HepG2 (cell line): ENCODE measurements around the gene B4GALT7. TPM values are rescaled to one million over a fixed set of nuclear protein-coding genes. Genes with fewer than 3 reads are reported as not detected.

Experiments
- ARNT2 ChIP-seq: sonication (generic); formaldehyde crosslinking; IDR thresholded peaks from 2 replicates; pipeline ENCODE4 v1.8.0; 2022; ENCODE audit warnings: mild to moderate bottlenecking, low read depth, missing genetic modification reagents, moderate library complexity
- FOXC1 ChIP-seq: sonication (generic); formaldehyde crosslinking; IDR thresholded peaks from 2 replicates; pipeline ENCODE4 v1.8.0; 2022; ENCODE audit warnings: mild to moderate bottlenecking, missing genetic modification reagents, borderline replicate concordance
- GLMP ChIP-seq: sonication (generic); formaldehyde crosslinking; IDR thresholded peaks from 2 replicates; pipeline ENCODE4 v1.9.0; 2021; ENCODE audit warnings: missing genetic modification reagents, mild to moderate bottlenecking, borderline replicate concordance
- GTF3A ChIP-seq: sonication (generic); formaldehyde crosslinking; conservative IDR thresholded peaks from 2 replicates; pipeline ENCODE4 v1.4.0; 2020; ENCODE audit warnings: mild to moderate bottlenecking, missing genetic modification reagents
- HMG20A ChIP-seq: IDR thresholded peaks from 2 replicates; pipeline ENCODE4 v1.6.1; 2016; ENCODE audit warnings: borderline replicate concordance
- KAT7 ChIP-seq: IDR thresholded peaks from 2 replicates; pipeline ENCODE4 v1.6.1; 2018; ENCODE audit warnings: borderline replicate concordance, missing compliant biosample characterization
- KDM4B ChIP-seq: sonication (generic); formaldehyde crosslinking; IDR thresholded peaks from 2 replicates; pipeline ENCODE4 v1.4.0; 2020; ENCODE audit warnings: missing genetic modification reagents
- MAZ ChIP-seq, 2 experiments: sonication (generic) in 1 of 2; formaldehyde crosslinking in 1 of 2; IDR thresholded peaks; 2 replicates each; pipeline versions ENCODE4 v1.5.0 to v1.6.1; 2012 to 2020; ENCODE audit warnings: low read depth in 2 of 2, mild to moderate bottlenecking in 2 of 2, borderline replicate concordance in 1 of 2, improper control_type of control experiment in 1 of 2, low read length in 1 of 2, missing genetic modification reagents in 1 of 2, moderate library complexity in 1 of 2
- MIXL1 ChIP-seq: IDR thresholded peaks from 2 replicates; pipeline ENCODE4 v1.6.1; 2016
- NR2F2 ChIP-seq: IDR thresholded peaks from 2 replicates; pipeline ENCODE4 v1.6.1; 2012; ENCODE audit warnings: low read depth, inconsistent platforms, borderline replicate concordance
- PHF20 ChIP-seq: sonication (generic); formaldehyde crosslinking; IDR thresholded peaks from 2 replicates; pipeline ENCODE4 v1.5.0; 2020; ENCODE audit warnings: mild to moderate bottlenecking, missing genetic modification reagents
- PLSCR1 ChIP-seq: sonication (generic); formaldehyde crosslinking; IDR thresholded peaks from 2 replicates; pipeline ENCODE4 v1.5.0; 2020; ENCODE audit warnings: missing genetic modification reagents, mild to moderate bottlenecking, borderline replicate concordance
- SALL2 ChIP-seq: sonication (generic); formaldehyde crosslinking; IDR thresholded peaks from 2 replicates; pipeline ENCODE4 v1.8.1; 2023; ENCODE audit warnings: mild to moderate bottlenecking, missing genetic modification reagents, inconsistent platforms
- TBL1XR1 ChIP-seq: fragments of 150-350 bp; IDR thresholded peaks from 2 replicates; pipeline ENCODE4 v1.6.1; 2014; ENCODE audit warnings: borderline replicate concordance, low read length; ENCODE audit not compliant: partially characterized antibody
- ZNF234 ChIP-seq: sonication (generic); formaldehyde crosslinking; conservative IDR thresholded peaks from 2 replicates; pipeline ENCODE4 v1.5.1; 2020; ENCODE audit warnings: mild to moderate bottlenecking, missing genetic modification reagents
- ZNF292 ChIP-seq: sonication (generic); formaldehyde crosslinking; IDR thresholded peaks from 2 replicates; pipeline ENCODE4 v1.8.1; 2022; ENCODE audit warnings: mild to moderate bottlenecking, low read depth, missing genetic modification reagents, borderline replicate concordance
- ZNF567 ChIP-seq: sonication (generic); formaldehyde crosslinking; IDR thresholded peaks from 2 replicates; pipeline ENCODE4 v1.8.1; 2023; ENCODE audit warnings: mild to moderate bottlenecking, missing genetic modification reagents, borderline replicate concordance
- ZNF570 ChIP-seq: sonication (generic); formaldehyde crosslinking; IDR thresholded peaks from 2 replicates; pipeline ENCODE4 v1.4.0; 2020; ENCODE audit warnings: mild to moderate bottlenecking, missing genetic modification reagents, borderline replicate concordance
- ZNF770 ChIP-seq: sonication (generic); formaldehyde crosslinking; IDR thresholded peaks from 2 replicates; pipeline ENCODE4 v1.5.0; 2020; ENCODE audit warnings: mild to moderate bottlenecking, missing genetic modification reagents
- ZNF800 ChIP-seq: sonication (generic); formaldehyde crosslinking; IDR thresholded peaks from 2 replicates; pipeline ENCODE4 v1.4.0; 2020; ENCODE audit warnings: missing genetic modification reagents
- ZSCAN5A ChIP-seq: sonication (generic); formaldehyde crosslinking; IDR thresholded peaks from 2 replicates; pipeline ENCODE4 v1.8.0; 2022; ENCODE audit warnings: mild to moderate bottlenecking, missing genetic modification reagents, borderline replicate concordance
- polyA plus RNA-seq, 8 experiments: library from polyadenylated mRNA; depleted of rRNA in 3 of 8; stranded (reverse) in 7 of 8; unstranded in 1 of 8; fragments of >200 nt; fragmentation: Illumina TruSeq in 4 of 8; extraction: Trizol in 4 of 8; gene quantifications; 2 replicates each; pipeline versions ENCODE4 v1.2.1 to v1.2.3, GENCODE V29; 2011 to 2016; ENCODE audit warnings: low read depth in 4 of 8, missing spikeins in 1 of 8, mixed read lengths in 1 of 8; ENCODE audit not compliant: insufficient read depth in 1 of 8
- total RNA-seq, 5 experiments: library from RNA; depleted of rRNA; stranded (reverse); fragments of >200 nt; fragmentation: Illumina TruSeq; extraction: Trizol; gene quantifications; 2 replicates each; pipeline ENCODE4 v1.2.3, GENCODE V29; 2016; ENCODE audit warnings: low read depth in 1 of 5

The B4GALT7 gene
- total and polyA plus RNA-seq, 2 of the 13 experiments (the other 11 are each of a cell fraction or from before 2014, with no cell fraction given), result 16.4 to 20.5 TPM

DNA sequence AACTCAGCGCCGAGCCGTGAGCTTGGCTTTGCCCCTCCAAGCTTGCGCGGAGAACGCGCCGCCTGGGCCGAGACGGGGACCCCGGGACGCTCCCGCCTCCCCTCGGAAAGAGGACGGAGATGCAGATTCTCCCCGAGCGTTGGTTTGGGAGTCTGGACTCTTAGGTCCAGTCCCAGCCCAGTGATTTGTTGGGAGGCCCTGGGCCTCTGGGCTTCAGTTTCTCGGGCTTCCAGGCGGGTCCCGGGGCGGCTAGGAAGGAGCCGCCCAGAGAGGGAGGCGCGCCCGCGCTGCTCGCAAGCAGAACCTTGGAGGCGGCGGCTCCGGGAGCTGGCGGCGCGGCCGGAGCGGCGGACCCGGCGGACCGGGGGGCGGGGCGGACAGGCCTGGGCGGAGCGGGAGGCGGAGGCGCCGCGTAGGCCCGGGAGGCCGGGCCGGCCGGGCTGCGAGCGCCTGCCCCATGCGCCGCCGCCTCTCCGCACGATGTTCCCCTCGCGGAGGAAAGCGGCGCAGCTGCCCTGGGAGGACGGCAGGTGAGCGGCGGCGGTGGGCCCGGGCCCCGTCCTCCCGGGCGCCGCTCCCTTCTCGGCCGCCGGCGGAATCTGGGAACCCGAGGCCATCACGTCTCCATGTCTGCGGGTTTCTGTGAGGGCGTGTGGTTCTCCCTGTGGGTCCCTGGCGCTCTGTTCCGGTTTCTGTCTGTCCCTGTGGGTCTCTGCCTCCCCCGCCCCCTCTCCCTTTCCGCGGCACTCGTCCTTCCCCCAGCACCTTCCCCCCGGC is at the start of gene B4GALT7 (continued):
- TF ChIP-seq ZNF800, result peak; percentile 63; the same call in 1 of the 2 replicates
- 0 out of 2 replicates have a peak, but pooled peaks have one; percentile 28 for TF ChIP-seq ZNF567 (CRISPR knock-in tag)
- TF ChIP-seq ZNF570 (CRISPR knock-in tag), result no peak
- TF ChIP-seq MIXL1 (CRISPR knock-in tag), result 0 out of 2 replicates have a peak, but pooled peaks have one; percentile 51
- TF ChIP-seq MAZ (IDR thresholded peaks at IDR 0.05; ENCODE audit: borderline replicate concordance, low read depth, low read length), result peak; percentile 76
- peak; percentile 87 for TF ChIP-seq MAZ (CRISPR knock-in tag; IDR thresholded peaks at IDR 0.05; ENCODE audit: low read depth)
- TF ChIP-seq FOXC1 (CRISPR knock-in tag), result no peak
- peak; percentile 51; the same call in 1 of the 2 replicates for TF ChIP-seq KAT7
- no peak for TF ChIP-seq TBL1XR1
- TF ChIP-seq NR2F2, result peak; percentile 48; the same call in 1 of the 2 replicates
- TF ChIP-seq ZNF292 (CRISPR knock-in tag), result no peak
- no peak for TF ChIP-seq ZNF234 (CRISPR knock-in tag)
- no peak for TF ChIP-seq GTF3A (CRISPR knock-in tag)
- TF ChIP-seq ZSCAN5A (CRISPR knock-in tag), result no peak
- TF ChIP-seq HMG20A (CRISPR knock-in tag), result no peak
- no peak; the same call in 1 of the 2 replicates for TF ChIP-seq ZNF770 (CRISPR knock-in tag)
- TF ChIP-seq GLMP (CRISPR knock-in tag), result no peak
- no peak for TF ChIP-seq KDM4B (CRISPR knock-in tag)
- no peak for TF ChIP-seq PLSCR1 (CRISPR knock-in tag)
- peak; percentile 87 for TF ChIP-seq PHF20 (CRISPR knock-in tag)
- TF ChIP-seq SALL2, result peak; percentile 64; the same call in 1 of the 2 replicates
- peak; percentile 81; the same call in 1 of the 2 replicates for TF ChIP-seq ARNT2
